Neural progenitor cell (in vitro differentiated cells): ENCODE measurements around the gene PAX7.

ENCODE experiments used
- EZH2 ChIP-seq: fragments of 200-600 bp; sonication (generic); IDR thresholded peaks from 2 replicates; pipeline ENCODE4 v1.6.1; 2017; ENCODE audit warnings: antibody characterized with exemption, mild to moderate bottlenecking, moderate library complexity
- EZH2phosphoT487 ChIP-seq: fragments of 200-600 bp; sonication (generic); IDR thresholded peaks from 2 replicates; pipeline ENCODE4 v1.6.1; 2017; ENCODE audit warnings: antibody characterized with exemption
- TF ChIP-seq, protein P1 (sequence below): fragments of 200-600 bp; sonication (generic); IDR thresholded peaks from 2 replicates; pipeline ENCODE4 v1.5.1; 2017; ENCODE audit warnings: antibody characterized with exemption, mild to moderate bottlenecking

DNA sequence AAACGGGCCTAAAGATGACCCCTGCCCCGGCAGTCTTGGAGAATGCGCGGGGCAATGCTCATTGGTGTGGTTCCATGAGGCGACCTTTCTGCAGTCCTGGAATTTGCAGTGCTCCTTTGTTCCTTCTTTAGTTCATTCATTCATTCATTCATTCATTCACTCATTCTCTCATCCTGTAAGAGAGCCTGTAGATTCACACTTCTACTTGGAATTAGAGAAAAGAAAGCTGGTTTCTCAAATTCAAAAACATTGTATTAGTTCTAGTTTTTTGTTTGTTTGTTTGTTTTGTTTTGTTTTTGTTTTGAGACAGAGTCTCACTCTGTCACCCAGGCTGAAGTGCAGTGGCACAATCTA is 31.6 kb downstream of the PAX7 start:
- no peak for TF ChIP-seq EZH2
- TF ChIP-seq, protein P1, sequence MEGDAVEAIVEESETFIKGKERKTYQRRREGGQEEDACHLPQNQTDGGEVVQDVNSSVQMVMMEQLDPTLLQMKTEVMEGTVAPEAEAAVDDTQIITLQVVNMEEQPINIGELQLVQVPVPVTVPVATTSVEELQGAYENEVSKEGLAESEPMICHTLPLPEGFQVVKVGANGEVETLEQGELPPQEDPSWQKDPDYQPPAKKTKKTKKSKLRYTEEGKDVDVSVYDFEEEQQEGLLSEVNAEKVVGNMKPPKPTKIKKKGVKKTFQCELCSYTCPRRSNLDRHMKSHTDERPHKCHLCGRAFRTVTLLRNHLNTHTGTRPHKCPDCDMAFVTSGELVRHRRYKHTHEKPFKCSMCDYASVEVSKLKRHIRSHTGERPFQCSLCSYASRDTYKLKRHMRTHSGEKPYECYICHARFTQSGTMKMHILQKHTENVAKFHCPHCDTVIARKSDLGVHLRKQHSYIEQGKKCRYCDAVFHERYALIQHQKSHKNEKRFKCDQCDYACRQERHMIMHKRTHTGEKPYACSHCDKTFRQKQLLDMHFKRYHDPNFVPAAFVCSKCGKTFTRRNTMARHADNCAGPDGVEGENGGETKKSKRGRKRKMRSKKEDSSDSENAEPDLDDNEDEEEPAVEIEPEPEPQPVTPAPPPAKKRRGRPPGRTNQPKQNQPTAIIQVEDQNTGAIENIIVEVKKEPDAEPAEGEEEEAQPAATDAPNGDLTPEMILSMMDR = no peak
- TF ChIP-seq EZH2phosphoT487 = no peak
